ENCODE measurements around the gene RBP2. TPM values are rescaled to one million over a fixed set of nuclear protein-coding genes. Genes with fewer than 3 reads are reported as not detected.
A peak's percentile ranks its signal among the peaks of the same experiment; 100 is the strongest.

RBP2 gene
- total RNA-seq, 4 donors from 2014 or later = 3.4 TPM; not detected in 3

GRCh38 chr3:139423232-139423631 lies 53.1 kb downstream of the RBP2 start:
- H3K27ac ChIP-seq = peak overlapping the region in 1 of 4 donors; percentile 8
- H3K9me3 ChIP-seq = no peaks in the 10 kb centered on the region
- in situ Hi-C loops (cut with MboI; ENCODE audit: low pct_ligation_motif_present in 1 of 4, low pct_unique_long_range_greater_than_20kb in 1 of 4, low sequenced_read_pairs in 3 of 4) = loop anchor here in 3 of 4 donors (10.0 kb wide), 3 partner anchors 132 to 512 kb away; partner anchors contain the start of gene CLSTN2 (in 1 of the 3)
- TF ChIP-seq POLR2AphosphoS5 (IDR thresholded peaks at IDR 0.05) (no peak), EP300 (IDR thresholded peaks at IDR 0.05; ENCODE audit: low read depth) (no peak), CTCF (IDR thresholded peaks at IDR 0.05) (no peak), POLR2A (IDR thresholded peaks at IDR 0.05) (no peak)
- intact Hi-C loops (cut with DNase I; ENCODE audit: low total_unique reads) = no loop called here
- DNase-seq = no peak
- WGBS, 2 donors (ENCODE audit: low coverage in 1 of 2) = 61% methylated on average over 2 of the region's 2 CpGs; no CpG with 5 or more reads in 1 of the 2 donors
- no peaks in the 10 kb centered on the region for H3K36me3 ChIP-seq
- no peak overlapping the region for H3K4me3 ChIP-seq
- peaks cover 0 to 6% (median 0%) of the 10 kb centered on the region in 4 donors for H3K4me1 ChIP-seq
- H3K27me3 ChIP-seq = no peaks in the 10 kb centered on the region

GRCh38 chr3:139421460-139421859 lies 54.9 kb downstream of the RBP2 start:
- Histone ChIP-seq H3K9me3 (peaks cover 2 to 7% of the 10 kb centered on the region in 2 donors), H3K27ac (no peak overlapping the region), H3K27me3 (no peaks in the 10 kb centered on the region), H3K4me3 (no peak overlapping the region), H3K4me1 (peaks cover 0 to 6% (median 0%) of the 10 kb centered on the region in 4 donors), H3K36me3 (peaks cover 0 to 7% (median 0%) of the 10 kb centered on the region in 4 donors)
- in situ Hi-C loops (cut with MboI; ENCODE audit: low pct_ligation_motif_present in 1 of 4, low pct_unique_long_range_greater_than_20kb in 1 of 4, low sequenced_read_pairs in 3 of 4) (loop anchor here in 3 of 4 donors (10.0 kb wide), 3 partner anchors 133 to 513 kb away; partner anchors contain the start of gene CLSTN2 (in 1 of the 3)), intact Hi-C loops (cut with DNase I; ENCODE audit: low total_unique reads) (no loop called here)
- no peak for DNase-seq
- TF ChIP-seq CTCF (IDR thresholded peaks at IDR 0.05) (no peak), POLR2A (IDR thresholded peaks at IDR 0.05) (no peak), EP300 (IDR thresholded peaks at IDR 0.05; ENCODE audit: low read depth) (no peak), POLR2AphosphoS5 (IDR thresholded peaks at IDR 0.05) (no peak)
- 95 to 100% methylated on average over 1 of the region's 1 CpG for WGBS, 2 donors (ENCODE audit: low coverage in 1 of 2)

GRCh38 chr3:139421040-139421439 lies 55.3 kb downstream of the RBP2 start:
- no peak for DNase-seq
- in situ Hi-C loops (cut with MboI; ENCODE audit: low pct_ligation_motif_present in 1 of 4, low pct_unique_long_range_greater_than_20kb in 1 of 4, low sequenced_read_pairs in 3 of 4) = loop anchor here in 3 of 4 donors (10.0 kb wide), 3 partner anchors 134 to 514 kb away; partner anchors contain the start of gene CLSTN2 (in 1 of the 3)
- WGBS, 2 donors (ENCODE audit: low coverage in 1 of 2) = 61 to 70% methylated on average over 1 of the region's 1 CpG
- peaks cover 0 to 7% (median 0%) of the 10 kb centered on the region in 4 donors for H3K36me3 ChIP-seq
- no peak overlapping the region for H3K4me3 ChIP-seq
- H3K4me1 ChIP-seq = peaks cover 0 to 6% (median 0%) of the 10 kb centered on the region in 4 donors
- intact Hi-C loops (cut with DNase I; ENCODE audit: low total_unique reads) = no loop called here
- TF ChIP-seq POLR2A (IDR thresholded peaks at IDR 0.05) (no peak), CTCF (IDR thresholded peaks at IDR 0.05) (no peak), POLR2AphosphoS5 (IDR thresholded peaks at IDR 0.05) (no peak), EP300 (IDR thresholded peaks at IDR 0.05; ENCODE audit: low read depth) (no peak)
- H3K9me3 ChIP-seq = peaks cover 7% of the 10 kb centered on the region in 2 donors
- no peak overlapping the region for H3K27ac ChIP-seq
- H3K27me3 ChIP-seq = no peaks in the 10 kb centered on the region

- no peak overlapping the region for H3K4me3 ChIP-seq
- TF ChIP-seq EP300 (IDR thresholded peaks at IDR 0.05; ENCODE audit: low read depth) = no peak
- no peak for TF ChIP-seq CTCF (IDR thresholded peaks at IDR 0.05)
- TF ChIP-seq POLR2A (IDR thresholded peaks at IDR 0.05) = no peak
- no peak for TF ChIP-seq POLR2AphosphoS5 (IDR thresholded peaks at IDR 0.05)
- H3K9me3 ChIP-seq = peaks cover 12 to 15% of the 10 kb centered on the region in 2 donors
- in situ Hi-C loops (cut with MboI; ENCODE audit: low pct_ligation_motif_present in 1 of 4, low pct_unique_long_range_greater_than_20kb in 1 of 4, low sequenced_read_pairs in 3 of 4) (no loop called here), intact Hi-C loops (cut with DNase I; ENCODE audit: low total_unique reads) (no loop called here)
- H3K27ac ChIP-seq = no peak overlapping the region
- peaks cover 0 to 7% (median 0%) of the 10 kb centered on the region in 4 donors for H3K36me3 ChIP-seq
- H3K4me1 ChIP-seq = peaks cover 0 to 3% (median 0%) of the 10 kb centered on the region in 4 donors
- DNase-seq = no peak
- WGBS, 2 donors (ENCODE audit: low coverage in 1 of 2) = 90% methylated on average over 2 of the region's 2 CpGs; no CpG with 5 or more reads in 1 of the 2 donors
- no peaks in the 10 kb centered on the region for H3K27me3 ChIP-seq
Measured at GRCh38 chr3:139418144-139418543, 58.2 kb downstream of the RBP2 start.
